GM06990 (cell line): Measurements from ENCODE around the gene DERL3.

Source experiments
- DNase-seq: peaks from one replicate; pipeline ENCODE4 v3.0.0-alpha.2; 2011; ENCODE audit not compliant: insufficient read length; ENCODE audit errors: extremely low read depth
- H3K27me3 ChIP-seq: replicated peaks from 2 replicates; pipeline ENCODE4 v1.6.0; 2011; ENCODE audit warnings: low read length; ENCODE audit not compliant: control insufficient read depth, insufficient read depth
- H3K36me3 ChIP-seq: 2 replicates; pipeline ENCODE4 v1.5.1; 2011; ENCODE audit warnings: low read length; ENCODE audit not compliant: control insufficient read depth, insufficient read depth
- H3K4me3 ChIP-seq: replicated peaks from 2 replicates; pipeline ENCODE4 v1.5.1; 2011; ENCODE audit warnings: low read depth, mild to moderate bottlenecking, control low read depth, low read length
- TF ChIP-seq, protein P1 (sequence below): IDR thresholded peaks from 2 replicates; pipeline ENCODE4 v1.5.1; 2011; ENCODE audit warnings: low read length, control low read depth, mild to moderate bottlenecking, inconsistent platforms; ENCODE audit not compliant: insufficient read depth, poor library complexity, severe bottlenecking

The DERL3 gene

DNA sequence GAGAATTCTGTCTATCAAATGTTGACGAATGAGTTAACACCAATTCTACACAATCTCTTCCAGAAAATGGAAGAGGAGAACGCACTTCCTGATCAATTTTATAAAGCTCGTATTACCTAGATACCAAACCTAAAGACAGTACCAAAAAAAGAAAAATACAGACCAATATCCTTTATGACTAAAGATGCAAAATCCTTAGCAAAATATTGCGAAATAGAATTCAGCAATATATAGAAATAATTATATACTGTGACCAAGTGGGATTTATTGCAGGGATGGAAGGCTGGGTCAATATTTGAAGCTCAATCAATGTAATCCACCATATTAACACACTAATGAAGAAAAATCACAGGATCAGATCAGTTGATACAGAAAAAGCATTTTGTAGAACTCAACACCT is 26.4 kb downstream of the DERL3 start:
- TF ChIP-seq, protein P1, sequence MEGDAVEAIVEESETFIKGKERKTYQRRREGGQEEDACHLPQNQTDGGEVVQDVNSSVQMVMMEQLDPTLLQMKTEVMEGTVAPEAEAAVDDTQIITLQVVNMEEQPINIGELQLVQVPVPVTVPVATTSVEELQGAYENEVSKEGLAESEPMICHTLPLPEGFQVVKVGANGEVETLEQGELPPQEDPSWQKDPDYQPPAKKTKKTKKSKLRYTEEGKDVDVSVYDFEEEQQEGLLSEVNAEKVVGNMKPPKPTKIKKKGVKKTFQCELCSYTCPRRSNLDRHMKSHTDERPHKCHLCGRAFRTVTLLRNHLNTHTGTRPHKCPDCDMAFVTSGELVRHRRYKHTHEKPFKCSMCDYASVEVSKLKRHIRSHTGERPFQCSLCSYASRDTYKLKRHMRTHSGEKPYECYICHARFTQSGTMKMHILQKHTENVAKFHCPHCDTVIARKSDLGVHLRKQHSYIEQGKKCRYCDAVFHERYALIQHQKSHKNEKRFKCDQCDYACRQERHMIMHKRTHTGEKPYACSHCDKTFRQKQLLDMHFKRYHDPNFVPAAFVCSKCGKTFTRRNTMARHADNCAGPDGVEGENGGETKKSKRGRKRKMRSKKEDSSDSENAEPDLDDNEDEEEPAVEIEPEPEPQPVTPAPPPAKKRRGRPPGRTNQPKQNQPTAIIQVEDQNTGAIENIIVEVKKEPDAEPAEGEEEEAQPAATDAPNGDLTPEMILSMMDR: no peak
- DNase-seq: no peak
- Histone ChIP-seq H3K27me3 (no peaks in the 10 kb centered on the region), H3K36me3 (peaks cover 17% of the 10 kb centered on the region), H3K4me3 (no peak overlapping the region)

DNA sequence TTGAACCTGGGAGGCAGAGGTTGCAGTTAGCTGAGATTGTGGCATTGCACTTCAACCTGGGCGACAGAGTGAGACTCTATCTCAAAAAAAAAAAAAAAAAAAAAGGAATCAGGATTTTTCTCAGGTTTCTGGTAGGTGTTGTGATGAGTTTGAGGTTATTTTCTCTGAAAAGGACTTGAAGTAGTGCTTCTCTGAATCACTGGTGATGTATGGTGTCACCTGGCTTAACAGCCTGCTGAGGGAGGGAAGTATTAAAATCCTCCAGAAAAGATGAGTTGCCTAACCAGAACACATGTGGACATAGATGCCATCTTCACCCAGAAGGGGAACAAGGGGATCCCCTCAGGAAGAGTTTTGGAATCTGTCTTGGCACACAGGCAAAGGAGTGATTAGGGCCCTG is 32.0 kb downstream of the DERL3 start:
- TF ChIP-seq, protein P1: no peak
- no peak overlapping the region for H3K4me3 ChIP-seq
- DNase-seq: no peak

DNA sequence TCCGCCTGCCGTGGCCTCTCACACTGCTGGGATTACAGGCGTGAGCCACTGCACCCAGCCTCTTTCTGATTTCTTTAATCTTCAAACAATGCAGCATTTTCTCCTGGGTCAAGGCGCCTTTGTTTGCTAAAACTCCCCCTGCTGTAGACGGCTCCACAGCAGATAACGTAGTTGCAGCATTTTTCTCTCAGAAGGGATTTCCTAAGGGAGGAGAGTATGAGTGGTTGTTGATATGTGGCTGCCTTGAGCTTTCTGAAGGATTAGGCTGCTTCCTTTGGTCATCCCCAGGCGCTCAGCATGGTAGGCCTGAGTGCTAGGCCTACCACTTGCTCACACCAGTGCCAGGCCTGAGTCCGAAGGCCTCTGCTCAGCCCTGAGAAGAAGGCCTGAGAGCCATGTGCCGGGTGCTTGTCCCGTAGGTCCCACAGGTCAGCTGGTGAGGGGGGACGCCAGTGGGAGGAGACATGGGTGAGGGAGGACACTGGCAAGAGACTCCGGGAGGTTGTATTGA is 34.0 kb downstream of the DERL3 start:
- Histone ChIP-seq H3K27me3 (no peaks in the 10 kb centered on the region), H3K36me3 (peaks cover 13% of the 10 kb centered on the region), H3K4me3 (peak overlapping the region; percentile 45)
- peak; percentile 37 for DNase-seq
- TF ChIP-seq, protein P1: no peak

More for the DNA sequence above, 32.0 kb downstream of the DERL3 start:
- Histone ChIP-seq H3K36me3 (peaks cover 10% of the 10 kb centered on the region), H3K27me3 (no peaks in the 10 kb centered on the region)

DNA sequence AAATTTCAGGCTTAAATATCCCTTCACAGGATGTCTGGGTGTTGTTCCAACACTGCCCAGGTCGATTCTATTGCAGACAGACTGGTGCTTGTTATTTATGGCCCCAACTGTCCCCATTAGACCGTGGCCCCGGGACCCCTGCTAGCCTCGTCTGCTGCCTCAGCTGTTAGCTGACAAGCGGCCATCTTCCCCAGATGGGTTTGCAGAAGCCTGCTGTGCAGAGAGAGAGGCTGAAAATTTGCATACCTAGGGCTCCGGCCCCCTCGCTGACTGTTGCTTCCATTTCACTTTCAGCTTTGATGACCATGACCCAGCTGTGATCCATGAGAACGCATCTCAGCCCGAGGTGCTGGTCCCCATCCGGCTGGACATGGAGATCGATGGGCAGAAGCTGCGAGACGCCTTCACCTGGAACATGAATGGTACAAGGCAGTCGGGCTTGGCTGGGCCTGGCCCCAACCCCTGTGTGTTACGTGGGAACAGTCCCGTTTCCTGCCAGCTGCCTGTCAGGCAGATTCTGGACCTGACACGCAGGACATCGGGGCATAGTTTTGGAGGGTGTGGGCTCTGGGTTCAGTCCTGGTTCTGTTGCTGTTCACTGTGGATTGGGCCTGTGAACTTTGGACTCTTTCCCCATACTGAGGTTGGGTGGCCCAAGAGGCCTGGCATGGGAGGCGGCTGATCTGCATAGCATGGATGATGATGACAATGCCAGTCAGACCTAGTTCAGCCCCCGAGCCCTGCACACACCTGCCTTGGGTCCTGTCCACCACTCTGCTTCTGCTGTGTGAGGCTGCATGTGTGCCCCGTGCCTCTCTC is 35.6 kb downstream of the DERL3 start:
- no peaks in the 10 kb centered on the region for H3K27me3 ChIP-seq
- peak; percentile 61 for DNase-seq
- TF ChIP-seq, protein P1: no peak
- H3K4me3 ChIP-seq: peak overlapping the region; percentile 60
- peaks cover 14% of the 10 kb centered on the region for H3K36me3 ChIP-seq

DNA sequence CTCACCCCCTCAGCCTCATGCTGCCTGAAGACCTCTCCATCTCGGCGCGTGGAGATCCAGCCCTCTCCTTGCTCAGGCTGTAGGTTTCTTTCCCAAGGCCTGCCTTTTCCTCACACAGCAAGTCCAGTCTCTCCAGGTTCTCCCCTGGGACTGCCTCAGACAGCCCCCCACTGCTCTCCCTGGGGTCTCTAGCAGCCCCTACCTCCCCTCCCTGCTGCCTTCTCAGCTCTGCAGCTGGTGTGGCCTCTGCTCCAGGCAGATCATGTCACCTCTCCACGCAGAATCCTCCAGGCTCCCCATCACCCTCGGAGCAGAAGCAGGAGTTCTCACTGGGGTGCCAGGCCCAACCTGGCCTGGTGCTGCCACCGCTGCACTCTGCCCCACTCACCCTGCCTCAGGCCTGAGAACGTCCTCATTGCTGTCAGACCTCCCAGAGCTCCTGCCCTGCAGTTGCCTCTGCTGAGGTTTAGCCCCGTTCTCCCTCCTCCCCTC is 36.9 kb downstream of the DERL3 start:
- TF ChIP-seq, protein P1: no peak
- Histone ChIP-seq H3K36me3 (peaks cover 14% of the 10 kb centered on the region), H3K4me3 (no peak overlapping the region), H3K27me3 (no peaks in the 10 kb centered on the region)
- DNase-seq: no peak
